ENCODE results near the gene HECW1.
"Not testable (repeated sequence)": the region's sequence is repeated elsewhere in the genome, so short reads cannot be mapped to it uniquely, and the experiment has no call there.

HECW1 gene

DNA sequence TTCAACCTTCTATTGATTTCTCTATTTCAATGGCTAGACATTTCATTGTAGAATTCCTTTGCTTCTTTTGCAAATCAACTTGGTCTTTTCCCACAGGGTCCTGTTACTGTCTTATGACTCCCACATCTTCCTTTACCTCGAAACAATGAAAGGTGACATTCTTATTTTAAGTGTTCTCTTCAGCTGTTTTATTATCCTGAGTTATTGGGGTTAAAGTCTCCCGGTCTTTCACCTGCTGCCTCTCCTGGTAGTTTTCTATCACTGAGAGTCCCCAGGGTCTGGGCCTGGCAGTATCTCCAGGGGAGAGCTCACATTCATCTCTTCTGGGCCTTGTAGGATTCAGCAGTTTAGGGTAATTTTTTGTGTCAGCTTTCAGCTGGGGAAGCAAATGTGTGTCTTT, 95.8 kb downstream of the HECW1 start:
- DNase-seq (ENCODE audit: low read depth in 2 of 2), result no peak

DNA sequence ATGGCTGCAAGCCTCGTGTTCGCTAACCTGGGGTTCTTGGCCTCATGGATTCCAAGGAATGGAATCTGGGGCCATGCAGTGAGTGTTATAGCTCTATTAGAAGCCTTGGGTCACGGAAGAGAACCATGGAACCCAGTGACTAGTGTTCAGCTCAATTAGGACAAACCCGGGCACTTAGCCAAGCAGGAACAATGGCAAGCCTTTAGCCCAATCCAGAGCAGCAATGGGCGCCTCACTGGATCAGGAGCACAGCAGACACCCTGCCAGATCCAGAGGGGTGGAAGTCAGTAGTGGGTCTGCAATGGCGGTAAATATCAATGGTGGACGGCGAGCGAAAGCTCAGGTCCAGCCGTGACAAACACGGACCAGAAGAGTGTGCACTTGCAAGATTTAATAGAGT, 98.1 kb downstream of the HECW1 start:
- not testable (repeated sequence) for DNase-seq (ENCODE audit: low read depth in 2 of 2)

DNA sequence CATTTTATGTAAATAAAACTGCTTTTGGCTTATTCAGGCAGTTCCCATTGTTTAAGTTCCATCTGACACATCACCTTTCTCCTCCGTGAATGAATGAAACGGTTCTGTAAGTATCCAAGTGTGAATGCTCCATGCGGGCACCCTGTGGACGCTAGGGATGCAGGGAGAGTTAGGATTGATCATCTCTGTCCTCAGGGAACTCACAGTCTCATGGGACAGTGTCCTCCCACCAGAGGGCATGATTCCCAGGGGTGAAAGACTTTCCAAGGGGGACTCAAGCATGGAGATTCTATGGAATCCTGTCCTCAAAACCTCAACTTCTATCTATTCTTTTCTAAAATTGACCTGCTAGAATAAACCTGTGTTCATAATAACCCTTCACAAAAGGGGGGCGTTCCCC, 98.8 kb downstream of the HECW1 start:
- no peak for DNase-seq (ENCODE audit: low read depth in 2 of 2)

DNA sequence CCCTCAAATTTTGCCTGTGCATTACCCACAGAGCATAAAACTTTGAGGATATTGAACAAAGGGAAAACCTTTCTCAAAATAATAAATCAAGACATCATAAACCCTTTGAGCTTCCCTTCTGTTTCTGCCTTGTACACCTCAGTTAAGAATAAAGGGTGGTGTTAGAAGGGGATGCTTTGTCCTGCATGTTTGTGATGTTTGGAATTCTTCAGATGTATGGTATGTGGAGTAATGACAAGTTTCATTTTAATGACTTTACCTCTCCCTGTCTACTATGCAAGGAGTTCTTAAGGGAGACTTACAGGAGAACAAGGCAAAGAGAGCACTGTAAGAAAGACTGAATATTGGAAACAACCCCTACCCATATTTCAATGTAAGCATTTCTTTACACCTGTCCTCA, 99.2 kb downstream of the HECW1 start:
- no peak for DNase-seq (ENCODE audit: low read depth in 2 of 2)

GRCh38 chr7:43212921-43213320, 100.5 kb downstream of the HECW1 start:
- no peak for DNase-seq (ENCODE audit: low read depth in 2 of 2)

DNA sequence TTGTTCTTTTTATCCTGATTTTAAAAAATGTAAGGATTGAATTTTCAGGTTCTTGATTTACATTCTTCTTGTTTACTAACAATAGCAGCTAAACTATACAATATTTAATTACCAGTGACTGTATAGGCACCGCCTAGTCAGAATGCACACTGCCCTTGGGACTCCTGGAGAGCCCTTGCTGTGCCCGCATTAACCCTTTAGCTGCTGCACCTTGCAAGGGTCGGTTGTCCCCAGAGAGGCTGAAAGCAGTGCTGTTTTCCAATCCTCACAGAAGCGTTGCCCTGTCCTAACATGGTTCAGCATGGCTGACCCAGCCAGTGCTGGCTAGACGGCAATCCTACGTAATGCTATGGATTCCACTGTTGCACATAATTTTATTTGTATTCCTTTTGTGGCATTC, 102.6 kb downstream of the HECW1 start:
- DNase-seq (ENCODE audit: low read depth in 2 of 2), result no peak

DNA sequence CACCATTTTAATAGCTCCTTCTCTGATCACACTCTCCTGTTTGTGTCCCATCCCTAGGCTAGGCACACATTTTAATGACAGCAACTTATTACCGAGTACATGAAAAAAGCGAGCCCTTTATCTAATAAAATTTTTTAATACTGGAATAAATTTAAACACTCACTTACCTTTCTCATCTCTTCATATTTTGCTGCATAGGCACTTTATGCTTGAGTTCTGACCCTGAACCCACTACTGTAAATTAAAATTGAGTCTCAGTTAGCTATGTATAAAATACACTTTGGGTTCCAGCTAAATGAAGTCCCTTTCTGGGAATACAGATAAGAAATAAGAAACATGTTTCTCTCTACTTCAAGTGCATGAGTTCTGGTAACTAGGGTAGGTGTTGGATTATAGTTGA, 104.6 kb downstream of the HECW1 start:
- DNase-seq (ENCODE audit: low read depth in 2 of 2), result no peak

DNA sequence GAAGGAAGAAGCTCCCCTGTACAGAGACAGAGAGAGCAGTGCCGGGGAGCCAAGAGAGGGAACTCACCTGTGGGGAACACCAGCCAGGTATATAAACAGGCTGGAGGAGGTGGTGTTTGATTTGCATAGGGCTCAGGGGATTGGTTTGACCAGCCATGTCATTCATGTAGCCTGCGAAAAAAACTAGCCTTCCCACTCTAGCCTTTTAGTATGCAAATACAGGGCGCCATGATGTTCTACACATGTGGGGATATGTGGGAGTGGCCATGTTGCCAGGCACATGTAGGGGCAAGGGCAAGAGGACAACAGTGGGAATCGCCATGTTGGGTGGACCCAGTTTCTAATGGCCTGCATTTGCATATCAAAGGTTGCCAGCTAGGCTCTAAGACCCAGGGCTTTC, 106.5 kb downstream of the HECW1 start:
- not testable (repeated sequence) for DNase-seq (ENCODE audit: low read depth in 2 of 2)

DNA sequence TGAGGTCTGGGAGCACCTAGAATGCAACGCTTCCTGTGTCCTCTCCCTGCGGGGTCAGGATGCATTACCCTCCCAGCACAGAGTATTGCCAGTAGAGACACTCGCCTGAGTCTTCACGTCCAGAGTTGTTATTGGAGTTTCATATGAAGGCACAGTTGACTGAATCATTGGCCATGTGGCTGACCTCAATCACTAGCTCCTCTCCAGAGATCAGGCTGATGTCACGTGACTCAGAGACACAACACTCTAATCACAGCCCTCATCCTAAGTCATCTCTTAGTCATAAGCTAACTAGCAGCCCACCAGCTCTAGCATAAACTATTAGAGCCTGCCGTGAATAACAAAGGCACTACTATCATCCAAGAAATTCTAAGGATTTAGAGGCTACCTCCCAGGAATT, 107.8 kb downstream of the HECW1 start:
- DNase-seq (ENCODE audit: low read depth in 2 of 2), result no peak

DNA sequence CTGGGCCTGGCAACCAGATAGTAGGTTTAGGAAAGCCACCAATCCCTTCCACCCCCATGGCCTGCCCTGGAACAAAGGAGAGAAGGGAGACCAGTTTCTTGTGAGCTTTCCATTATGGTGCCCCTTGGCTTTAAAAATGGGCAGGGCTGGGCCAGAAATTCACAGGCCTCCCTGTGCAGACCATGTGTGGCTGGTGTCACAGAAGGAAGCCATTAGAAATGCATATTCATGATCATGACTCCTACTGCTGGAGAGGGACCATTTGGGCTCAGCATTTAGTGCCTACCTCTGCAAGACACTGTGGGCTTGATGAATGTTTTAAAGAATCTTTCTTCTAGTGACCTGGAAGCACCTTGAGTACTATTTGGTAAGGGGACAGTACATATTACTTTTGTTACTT, 108.3 kb downstream of the HECW1 start:
- DNase-seq (ENCODE audit: low read depth in 2 of 2), result no peak

DNA sequence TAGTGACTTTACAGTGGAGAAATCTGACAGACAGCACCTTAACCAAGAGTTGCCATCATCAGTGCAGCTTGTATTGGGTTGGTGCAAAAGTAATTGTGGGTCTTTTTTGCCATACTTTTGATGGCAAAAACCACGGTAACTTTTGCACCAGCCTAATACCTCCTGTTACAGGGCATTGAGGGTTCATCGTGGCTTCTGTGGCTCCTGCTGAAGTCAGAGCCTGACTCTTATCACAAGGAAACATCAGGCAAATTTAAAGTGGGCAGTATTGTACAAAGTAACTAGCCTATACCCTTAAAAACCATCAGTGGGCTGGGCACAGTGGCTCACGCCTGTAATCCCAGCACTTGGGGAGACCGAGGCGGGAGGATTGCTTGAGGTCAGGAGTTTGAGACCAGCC, 117.4 kb downstream of the HECW1 start:
- DNase-seq (ENCODE audit: low read depth in 2 of 2), result no peak

DNA sequence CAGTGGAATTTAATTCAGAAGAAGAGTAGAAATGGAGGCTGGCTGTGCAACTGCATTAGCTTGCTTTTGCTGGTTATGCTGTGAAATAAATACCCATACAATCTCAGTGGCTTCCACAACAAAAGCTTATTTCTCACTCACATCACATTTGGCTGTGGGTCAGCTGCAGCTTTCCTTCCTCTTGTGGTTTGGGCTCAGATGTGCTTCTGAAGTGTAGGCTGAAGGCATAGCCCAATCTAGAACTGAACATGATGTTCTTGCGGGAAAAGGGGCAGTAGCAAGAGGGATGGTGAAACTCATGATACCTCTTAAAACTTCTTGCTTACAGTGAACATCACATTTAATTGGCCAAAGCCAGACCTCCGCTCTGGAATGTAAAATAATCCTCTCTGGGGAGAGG, 119.9 kb downstream of the HECW1 start:
- DNase-seq (ENCODE audit: low read depth in 2 of 2), result no peak

GRCh38 chr7:43234073-43234472, 121.6 kb downstream of the HECW1 start:
- DNase-seq (ENCODE audit: low read depth in 2 of 2), result no peak

DNA sequence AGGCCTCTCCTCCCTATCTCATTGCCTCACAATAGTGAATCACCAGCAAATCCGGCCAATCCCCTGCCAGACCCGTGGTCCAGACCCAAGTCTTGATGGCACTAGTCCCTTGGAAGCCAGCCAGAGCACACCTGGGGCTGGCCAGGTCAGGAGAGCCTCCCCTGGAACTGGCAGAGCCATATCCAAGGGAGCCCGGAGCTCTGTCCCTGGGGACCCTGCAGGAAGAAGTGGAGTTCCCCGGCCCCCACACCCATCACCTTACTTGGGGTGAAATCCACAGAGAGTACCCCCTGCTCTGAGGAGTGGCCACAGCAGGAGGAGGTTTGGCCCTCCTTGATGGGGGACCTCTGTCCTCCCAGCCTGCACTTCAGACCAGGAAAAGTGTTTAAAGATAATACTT, 122.5 kb downstream of the HECW1 start:
- DNase-seq (ENCODE audit: low read depth in 2 of 2), result no peak

- DNase-seq (ENCODE audit: low read depth in 2 of 2), result no peak
These were observed 128.1 kb downstream of the HECW1 start for GRCh38 chr7:43240565-43240964.

- DNase-seq (ENCODE audit: low read depth in 2 of 2), result no peak
These were observed 130.3 kb downstream of the HECW1 start for GRCh38 chr7:43242628-43243255.

DNA sequence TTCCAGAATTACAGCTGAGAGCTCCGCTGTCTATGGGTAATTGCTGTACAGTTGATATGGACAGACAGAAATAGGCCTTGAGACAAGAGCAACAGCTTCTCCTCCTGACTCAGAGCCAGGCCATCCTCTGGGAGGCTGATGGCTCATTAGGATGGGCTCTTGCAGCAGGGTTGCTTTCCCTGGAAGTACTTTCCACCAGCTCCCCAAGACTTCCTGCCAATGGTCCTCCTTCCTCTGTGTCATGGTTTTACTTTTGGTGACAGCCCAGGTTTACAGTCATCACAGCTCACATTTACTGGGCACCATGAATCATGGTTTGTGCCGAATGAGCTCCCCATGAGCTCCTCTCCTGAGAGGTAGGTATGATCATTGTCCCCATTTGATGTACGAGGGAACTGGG, 131.8 kb downstream of the HECW1 start:
- no peak for DNase-seq (ENCODE audit: low read depth in 2 of 2)

DNA sequence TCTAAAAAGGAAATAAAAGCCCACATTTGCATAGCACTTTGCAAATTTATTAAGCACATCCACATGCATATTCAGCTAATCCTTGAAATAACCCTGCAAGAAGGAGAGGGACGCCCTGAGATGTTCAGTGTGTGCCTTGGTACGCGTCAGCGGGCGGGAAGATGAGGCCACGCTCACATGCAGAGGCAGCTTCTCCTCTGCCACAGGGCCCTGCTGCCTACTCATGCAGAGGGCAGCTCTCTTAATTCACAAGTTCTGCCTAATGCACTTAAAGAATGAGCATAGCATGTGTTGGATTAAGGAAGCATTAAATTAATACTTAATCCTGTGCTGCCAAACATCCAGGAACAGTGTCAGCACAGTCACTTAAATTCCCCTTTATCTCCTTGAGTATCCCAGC, 132.3 kb downstream of the HECW1 start:
- DNase-seq (ENCODE audit: low read depth in 2 of 2), result no peak

- no peak for DNase-seq (ENCODE audit: low read depth in 2 of 2)
These were observed 135.3 kb downstream of the HECW1 start for GRCh38 chr7:43247757-43248156.

GRCh38 chr7:43248553-43248952, 136.1 kb downstream of the HECW1 start:
- no peak for DNase-seq (ENCODE audit: low read depth in 2 of 2)

DNA sequence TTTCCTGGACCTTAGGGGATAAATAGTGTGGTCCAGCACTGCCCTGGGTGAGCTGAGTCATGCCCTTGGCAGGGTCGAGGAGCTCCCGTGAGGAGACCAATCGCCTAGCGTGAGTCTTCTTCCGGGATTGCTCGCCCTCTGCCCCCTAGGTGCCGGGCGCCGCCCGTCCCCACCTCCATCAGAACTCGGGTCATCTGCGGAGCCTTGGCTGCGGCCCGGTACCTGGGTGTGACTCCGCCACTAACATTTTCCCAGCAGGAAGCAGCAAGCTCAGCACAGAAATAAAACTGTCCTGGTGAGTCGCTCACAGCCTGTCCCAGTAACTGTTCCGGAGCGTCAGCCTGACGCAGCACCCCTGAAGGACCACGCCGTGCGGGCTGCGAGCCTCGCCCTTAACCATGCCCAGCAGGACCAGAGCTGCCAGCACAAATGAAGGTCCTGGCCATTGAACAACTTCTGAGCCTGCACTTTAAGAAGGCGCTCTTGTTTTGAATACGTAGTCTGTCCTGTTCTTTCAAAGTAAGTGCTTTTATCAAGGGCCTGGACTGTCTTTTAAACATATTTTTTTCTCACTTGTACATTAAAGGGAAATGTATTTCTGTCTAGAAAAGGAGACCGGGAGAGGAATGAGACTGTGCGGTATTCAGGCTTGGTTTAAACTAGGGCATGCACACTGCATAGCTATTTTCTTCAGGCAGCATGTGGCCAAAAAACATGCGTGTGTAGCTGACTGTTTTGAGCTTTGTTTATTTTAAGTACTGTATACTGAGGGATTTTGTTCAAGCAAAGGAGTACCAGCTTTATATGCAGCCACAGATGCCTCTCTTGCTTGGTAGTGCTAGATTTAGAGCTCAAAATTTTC, 136.7 kb downstream of the HECW1 start:
- no peak for DNase-seq (ENCODE audit: low read depth in 2 of 2)

DNA sequence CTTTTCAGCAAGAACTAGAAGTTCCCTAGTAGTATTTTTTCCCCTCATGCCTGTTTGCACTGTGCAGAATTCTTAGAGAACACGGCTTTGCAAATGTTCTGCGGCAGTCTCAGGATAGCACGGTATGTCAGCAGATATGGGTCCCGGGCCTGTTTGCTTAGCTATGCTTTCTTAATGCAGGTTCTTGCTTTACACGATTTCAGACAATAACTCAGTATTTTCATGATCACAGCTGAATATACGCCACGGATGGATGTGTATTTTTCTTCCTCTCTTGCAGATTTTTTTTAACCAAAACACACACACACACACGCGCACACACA, 137.3 kb downstream of the HECW1 start:
- DNase-seq (ENCODE audit: low read depth in 2 of 2), result no peak

DNA sequence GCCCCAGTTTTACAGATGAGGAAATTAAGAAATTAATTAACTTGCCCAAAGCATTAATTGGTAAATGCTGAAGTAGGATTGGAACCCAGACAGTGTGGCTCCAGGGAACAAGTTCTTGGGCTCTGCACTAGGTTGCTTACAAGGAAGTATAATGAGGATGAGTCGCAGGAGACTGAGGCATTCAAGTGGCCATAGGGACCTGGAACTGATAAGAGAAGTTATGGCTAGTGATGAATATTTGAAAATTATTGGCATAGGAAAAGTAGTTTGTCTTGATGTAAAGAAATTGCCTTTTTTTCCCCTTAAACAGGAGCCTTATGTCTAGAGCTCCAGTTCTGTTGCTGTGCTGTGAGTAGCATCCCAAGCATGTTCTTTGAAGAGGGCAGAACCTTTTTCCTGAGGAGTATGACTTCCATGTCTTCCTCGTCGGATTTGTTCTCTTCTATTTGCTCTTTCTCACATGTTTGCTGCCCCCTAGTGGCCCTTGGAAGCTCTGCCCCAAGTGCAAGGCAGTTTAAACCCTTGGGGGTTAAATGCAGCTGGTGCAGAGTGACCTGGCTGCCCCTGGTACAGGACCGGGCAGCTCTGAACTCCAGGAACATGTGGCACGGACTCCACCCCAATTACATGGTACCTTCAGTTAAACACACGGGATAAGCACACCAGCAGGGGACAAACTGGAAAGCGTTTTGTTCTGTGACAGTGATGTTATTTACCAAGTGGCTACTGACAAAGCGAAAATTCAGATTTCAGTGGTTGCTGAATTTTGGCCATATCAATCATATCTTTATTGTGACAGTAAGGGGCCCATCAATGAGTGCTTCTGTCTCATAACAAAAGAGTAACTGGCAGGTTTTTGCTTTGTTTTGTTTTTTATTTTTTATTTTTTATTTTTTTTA, 148.8 kb downstream of the HECW1 start:
- peak; percentile 46 to 52 for DNase-seq (ENCODE audit: low read depth in 2 of 2)

Measured in activated CD4-positive, alpha-beta T cell treated with anti-CD3 and anti-CD28 coated beads for 24 hours (primary cell).